ENCODE data around the gene MAGOH.
A peak's percentile ranks its signal among the peaks of the same experiment; 100 is the strongest.
"Not testable (repeated sequence)": the region's sequence is repeated elsewhere in the genome, so short reads cannot be mapped to it uniquely, and the experiment has no call there.

MAGOH gene

DNA sequence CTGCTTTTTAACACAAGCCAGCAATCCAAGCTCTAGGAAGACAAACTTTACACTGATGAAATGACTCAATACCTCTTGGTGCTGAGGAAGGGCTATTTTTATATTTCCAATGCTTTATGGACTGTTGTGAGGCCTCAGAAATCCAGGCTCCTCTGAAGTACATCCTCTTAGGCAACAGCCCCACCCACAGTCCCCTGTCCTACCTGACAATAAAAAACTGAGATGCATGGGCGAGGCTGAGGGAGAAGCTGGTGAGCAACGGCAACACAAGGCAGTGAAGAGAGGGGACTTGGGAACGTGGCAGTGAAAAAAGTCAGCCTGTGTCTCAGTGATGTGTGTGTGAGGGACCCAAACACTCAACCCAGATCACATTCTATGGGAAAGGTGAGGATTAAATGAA, 51.8 kb downstream of the MAGOH start:
- DNase-seq (ENCODE audit: low spot score) = no peak

DNA sequence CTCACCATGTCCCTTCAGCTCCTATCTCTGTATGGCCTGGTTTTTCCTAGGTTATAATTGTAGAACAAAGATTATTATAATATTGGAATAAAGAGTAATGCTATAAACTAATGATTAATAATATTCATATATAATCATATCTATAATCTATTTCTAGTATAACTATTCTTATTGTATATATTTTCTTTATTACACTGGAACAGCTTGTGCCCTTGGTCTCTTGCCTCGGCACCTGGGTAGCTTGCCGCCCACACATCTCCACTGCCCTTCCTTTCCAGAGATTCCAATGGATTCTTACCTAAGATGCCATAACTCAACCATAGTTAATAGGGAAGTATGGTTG, 52.4 kb downstream of the MAGOH start:
- not testable (repeated sequence) for DNase-seq (ENCODE audit: low spot score)

GRCh38 chr1:53183095-53183990, 55.0 kb downstream of the MAGOH start:
- peak; percentile 43 for DNase-seq (ENCODE audit: low spot score)

DNA sequence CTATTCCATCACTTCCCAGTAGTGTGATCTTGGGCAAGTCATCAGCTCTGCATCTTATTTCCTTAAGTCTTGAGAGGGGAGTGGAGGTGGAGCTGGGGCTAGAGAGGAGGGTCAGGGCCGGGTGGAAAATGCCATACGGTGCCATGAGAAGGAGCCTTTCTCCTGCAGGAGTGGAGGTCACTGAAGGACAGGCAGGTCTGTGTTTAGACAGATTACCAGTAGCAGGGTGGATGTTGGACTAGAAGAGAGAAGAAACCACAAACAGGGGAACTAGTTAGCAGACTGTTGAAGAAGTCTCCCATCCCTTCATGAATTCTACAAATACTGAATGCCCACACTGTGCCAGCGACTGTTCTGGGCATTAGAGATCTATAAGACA, 55.6 kb downstream of the MAGOH start:
- no peak for DNase-seq (ENCODE audit: low spot score)

GRCh38 chr1:53182111-53182593, 56.2 kb downstream of the MAGOH start:
- DNase-seq (ENCODE audit: low spot score) = peak; percentile 81

DNA sequence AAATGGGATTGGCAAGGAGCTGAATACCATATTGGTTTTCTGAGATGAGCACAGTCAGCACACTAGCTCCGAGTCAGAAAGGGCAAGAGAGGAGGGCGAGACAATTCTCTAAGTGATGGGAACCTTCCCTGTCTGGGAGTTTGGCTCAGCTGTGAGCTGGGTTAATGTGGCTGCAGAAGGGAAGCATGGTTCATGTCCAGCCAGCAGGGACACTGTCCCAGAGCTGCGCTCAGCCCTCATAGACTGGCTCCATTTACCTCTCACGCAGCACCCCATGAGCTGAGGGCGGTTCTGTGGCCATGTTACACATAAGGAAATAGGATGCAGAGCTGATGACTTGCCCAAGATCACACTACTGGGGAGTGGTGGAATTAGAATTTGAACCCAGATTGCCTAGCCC, 57.4 kb downstream of the MAGOH start:
- DNase-seq (ENCODE audit: low spot score) = no peak

DNA sequence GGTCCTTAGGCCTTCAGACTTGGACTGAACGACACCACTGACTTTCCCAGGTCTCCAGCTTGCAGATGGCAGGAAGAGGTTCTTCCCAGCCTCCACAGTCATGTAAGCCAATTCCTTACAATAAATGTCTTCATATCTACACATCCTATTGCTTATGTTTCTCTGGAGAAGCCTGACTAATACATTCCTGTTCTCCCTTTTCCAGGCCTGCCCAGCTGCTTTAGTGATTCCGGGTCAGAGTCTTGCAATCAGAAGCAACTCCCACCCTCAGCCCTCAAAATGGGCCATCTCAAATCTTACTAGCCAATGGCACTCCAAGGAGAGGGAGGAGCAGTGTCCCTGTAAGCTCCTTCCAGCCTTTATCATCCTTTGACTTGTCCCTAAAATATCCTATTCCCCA, 58.1 kb downstream of the MAGOH start:
- DNase-seq (ENCODE audit: low spot score) = no peak

All from LoVo (cell line).